HG02840 (cell line): ENCODE measurements around the gene MYO1E.
A peak's percentile ranks its signal among the peaks of the same experiment; 100 is the strongest.
"Not testable (repeated sequence)": the region's sequence is repeated elsewhere in the genome, so short reads cannot be mapped to it uniquely, and the experiment has no call there.

ENCODE experiments used
- ATAC-seq: cut with Tn5 transposase; IDR thresholded peaks from one replicate; pipeline ENCODE4 v1.9.1; 2021; ENCODE audit warnings: mild to moderate bottlenecking, moderate library complexity, moderate number of reproducible peaks; ENCODE audit not compliant: unreplicated experiment, low FRiP score

MYO1E gene

DNA sequence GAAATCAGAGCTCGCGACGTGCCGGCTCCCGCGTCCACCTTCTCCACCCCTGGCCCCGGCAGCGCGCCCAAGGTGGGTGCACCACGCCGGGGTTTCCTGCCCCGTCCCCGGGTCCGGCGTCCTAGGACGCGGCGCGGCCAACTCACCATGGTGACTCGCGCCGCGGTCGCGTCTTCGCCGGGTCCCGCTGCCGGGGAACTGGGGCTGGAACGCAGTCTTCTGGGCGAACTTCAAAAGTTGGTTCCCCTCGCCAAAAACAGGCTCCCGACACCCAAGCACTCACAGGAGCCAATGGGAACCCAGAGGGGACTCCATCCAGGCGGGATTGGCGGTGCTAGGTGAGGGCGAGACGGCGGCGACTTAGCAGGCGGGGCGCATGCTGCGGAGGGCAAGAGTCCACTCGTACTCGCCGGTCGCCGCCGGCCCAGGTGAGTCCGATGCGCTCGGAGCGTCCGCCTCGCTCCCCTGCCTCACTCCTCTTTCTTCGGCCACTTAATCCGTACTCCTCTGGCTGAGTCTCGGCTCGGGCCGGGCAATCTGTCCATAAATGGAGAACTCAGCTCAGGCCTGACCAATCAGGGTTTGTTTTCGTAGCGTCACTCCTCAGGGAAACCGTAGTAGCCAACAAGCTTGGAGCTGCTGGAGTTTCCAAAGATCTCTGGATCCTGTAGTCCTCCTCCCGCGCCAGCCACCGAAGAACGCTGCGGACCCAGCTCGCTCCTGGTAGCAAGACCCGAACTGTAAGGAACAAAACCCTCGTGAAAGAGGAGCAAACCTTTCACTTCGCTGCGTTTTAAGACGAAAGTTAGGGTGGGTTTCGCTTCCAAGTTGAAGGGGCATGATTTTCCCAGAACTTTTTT lies at the start of gene MYO1E:
Gene MYO1E, minus strand, starts transcription at position 520 of the 860 bp plus-strand sequence. Its CDS starts 371 bp downstream, at position 149.
- no peak for ATAC-seq

DNA sequence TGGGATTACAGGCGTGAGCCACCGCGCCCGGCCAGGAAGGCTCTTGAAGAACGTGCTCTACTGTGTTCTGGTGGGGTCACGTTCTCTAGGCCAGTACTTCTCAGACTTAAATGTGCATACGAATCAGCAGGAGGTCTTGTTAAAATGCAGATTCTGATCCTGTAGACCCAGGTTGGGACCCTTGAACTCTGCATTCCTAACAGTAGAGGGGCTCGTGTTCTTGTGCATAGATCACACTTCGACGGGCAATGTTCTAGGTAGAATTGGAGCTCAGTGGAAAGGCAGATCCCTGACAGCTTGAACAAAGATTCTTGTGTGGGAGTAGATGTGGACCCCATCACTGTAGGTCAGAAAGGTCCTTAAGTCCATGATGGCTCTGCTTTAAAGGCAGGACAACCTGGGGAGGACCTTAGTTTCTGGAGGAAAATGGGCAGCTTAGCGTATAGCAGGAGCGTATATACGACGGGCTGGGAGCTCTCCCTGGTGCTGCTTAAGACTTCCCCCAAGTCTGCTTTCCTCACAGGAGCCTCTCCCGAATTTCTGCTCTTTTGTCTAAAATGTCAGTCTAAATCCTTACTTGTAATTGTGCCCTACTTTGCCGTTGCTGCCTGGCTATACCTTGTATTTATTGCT lies 48.4 kb upstream of the MYO1E start:
- ATAC-seq = no peak

DNA sequence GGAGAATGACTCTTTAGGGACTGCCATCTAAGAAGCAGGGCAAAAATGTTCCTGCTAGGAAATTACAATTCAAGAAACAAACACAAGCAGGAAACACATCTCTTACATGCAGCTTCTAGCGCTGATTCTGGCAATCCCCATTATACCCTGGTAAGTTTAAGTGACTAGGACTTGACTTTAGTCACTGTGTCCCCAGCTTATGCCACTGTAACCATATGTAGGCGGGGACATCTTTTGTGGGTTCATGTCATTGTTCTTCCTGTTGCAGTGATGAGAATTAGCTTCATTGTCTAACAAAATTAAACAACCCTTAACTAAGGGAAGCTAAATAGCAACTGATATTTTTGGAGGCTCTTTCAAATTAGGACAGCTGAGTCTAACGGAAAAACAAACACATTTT lies 47.4 kb upstream of the MYO1E start:
- ATAC-seq = no peak

DNA sequence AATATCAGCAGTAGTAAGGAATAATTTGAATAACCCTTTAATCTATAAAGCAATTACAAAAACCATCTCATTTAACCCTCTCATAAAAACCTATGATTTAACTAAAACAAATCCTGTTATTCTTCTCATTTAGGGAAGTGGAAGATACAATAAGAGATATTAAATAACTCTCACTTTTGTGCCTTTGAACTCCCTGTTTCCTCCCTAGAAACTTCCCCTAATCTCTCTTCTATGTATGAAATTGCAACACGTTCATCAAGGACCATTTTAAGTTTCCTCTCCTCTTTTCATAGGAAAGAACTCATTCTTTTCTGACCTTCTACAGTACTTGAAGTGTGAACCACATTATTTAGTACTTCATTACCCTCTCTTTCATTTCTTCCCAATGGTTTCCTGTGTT lies 46.5 kb upstream of the MYO1E start:
- ATAC-seq = no peak

DNA sequence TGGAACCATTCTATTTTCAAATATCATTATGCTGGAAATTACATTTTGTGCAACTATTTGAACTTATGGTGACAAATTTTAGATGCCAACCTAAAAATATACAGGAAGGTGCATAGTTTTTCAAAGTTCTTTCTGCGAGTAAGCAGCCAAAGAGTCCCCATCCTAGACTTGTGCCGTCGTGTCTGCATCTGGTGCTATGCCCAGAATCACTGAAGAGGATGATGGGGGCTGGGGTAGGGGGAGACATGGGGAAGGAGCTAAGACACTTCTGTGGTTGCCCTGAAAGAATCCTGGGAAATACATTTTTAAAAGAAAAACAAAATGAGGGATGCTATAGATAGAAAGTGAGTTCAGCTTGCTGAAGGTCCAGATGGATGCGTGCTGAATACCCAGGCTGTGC lies 44.1 kb upstream of the MYO1E start:
- ATAC-seq = no peak

DNA sequence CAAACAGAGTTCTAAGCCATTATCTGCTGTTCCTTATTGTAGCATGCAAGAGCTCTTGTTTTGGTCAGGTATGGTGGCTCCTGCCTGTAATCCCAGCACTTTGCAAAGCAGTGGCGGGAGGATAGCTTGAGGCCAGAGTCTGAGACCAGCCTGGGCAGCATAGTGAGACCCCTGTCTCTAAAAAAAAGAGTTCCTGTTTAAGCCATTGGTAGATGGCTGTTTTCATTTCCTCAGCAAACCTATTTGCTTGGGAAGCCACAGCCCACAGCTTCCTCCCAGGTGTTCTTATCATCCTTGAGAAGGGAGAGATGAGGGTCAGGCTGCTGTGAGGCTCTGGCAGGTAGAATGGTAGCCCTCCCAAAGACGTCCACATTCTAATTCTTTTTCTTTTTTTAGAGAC lies 40.9 kb upstream of the MYO1E start:
- no peak for ATAC-seq

DNA sequence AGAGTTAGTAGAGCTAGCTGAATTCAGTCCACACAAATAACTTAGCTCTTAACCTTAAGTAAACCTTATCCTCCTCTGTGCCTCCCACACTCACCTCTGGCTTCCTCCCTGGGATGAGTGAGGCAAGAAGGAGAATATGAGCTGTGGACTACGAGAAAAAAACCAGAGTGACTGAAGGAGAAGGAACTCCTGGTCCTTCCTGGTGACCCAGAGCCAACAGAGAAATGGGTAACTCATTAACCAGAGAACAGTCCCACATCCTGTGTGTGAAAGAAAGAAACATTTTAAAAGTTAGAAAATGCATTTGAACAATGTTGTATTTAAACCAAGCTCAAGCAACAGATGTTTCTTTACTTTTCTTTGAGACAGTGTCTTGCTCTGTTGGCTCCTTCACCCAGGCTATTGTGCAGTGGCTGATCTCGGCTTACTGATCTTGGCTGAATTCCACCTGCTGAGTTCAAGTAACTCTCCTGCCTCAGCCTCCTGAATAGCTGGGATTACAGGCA lies 37.8 kb upstream of the MYO1E start:
- no peak for ATAC-seq

DNA sequence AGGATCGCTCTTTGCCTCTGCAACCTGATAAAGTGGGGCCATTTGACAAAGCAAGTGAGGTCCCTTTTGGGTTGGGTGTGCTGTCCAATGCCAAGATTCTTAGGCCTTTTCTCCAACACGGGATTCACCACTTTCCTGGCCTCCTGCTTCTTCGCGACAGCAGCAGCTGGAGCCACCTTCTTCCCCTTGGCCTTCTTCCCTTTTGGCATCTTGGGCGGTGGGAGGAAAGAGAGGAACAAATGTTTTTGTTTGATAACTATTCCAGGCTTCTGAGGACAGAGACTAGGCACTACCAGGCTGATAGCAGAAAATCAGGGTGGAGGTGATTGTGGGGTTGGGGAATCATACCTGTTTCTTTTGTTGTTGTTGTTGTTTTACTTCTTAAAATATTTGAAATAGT lies 35.3 kb upstream of the MYO1E start:
- no peak for ATAC-seq

DNA sequence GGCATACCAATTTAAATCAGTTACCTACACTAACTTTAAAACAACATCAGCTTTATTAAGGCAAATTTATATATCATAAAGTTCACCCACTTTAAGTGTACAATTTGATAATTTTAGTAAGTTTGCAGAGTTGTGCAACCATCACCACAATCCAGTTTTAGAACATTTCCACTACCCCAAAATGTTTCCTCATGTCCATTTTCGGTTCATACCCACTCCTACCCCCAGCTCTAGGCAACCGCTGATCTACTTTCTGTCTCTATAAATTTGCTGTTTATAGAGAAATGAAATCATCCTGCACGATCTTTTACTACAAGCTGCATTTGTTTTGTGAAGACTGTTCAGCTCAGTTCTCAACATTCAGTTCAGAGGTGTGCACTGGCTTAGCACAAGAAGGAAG lies 33.8 kb upstream of the MYO1E start:
- no peak for ATAC-seq

DNA sequence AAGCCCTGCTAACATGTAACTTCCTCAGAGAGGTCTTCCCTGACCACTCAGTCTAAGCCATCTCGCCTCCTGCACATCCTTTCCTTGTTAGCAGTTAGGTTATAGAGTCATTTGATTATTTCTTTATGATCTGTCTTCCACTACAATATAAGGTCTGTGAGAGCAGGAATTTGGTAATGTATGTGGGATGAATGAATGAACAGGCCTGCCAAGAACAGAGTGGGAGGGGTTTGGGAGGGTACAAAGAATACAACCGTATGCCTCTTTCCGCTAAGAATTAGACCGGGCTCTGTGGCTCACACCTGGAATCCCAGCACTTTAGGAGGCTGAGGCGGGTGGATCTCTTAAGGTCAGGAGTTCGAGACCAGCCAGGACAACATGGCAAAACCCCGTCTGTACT lies 32.4 kb upstream of the MYO1E start:
- no peak for ATAC-seq

DNA sequence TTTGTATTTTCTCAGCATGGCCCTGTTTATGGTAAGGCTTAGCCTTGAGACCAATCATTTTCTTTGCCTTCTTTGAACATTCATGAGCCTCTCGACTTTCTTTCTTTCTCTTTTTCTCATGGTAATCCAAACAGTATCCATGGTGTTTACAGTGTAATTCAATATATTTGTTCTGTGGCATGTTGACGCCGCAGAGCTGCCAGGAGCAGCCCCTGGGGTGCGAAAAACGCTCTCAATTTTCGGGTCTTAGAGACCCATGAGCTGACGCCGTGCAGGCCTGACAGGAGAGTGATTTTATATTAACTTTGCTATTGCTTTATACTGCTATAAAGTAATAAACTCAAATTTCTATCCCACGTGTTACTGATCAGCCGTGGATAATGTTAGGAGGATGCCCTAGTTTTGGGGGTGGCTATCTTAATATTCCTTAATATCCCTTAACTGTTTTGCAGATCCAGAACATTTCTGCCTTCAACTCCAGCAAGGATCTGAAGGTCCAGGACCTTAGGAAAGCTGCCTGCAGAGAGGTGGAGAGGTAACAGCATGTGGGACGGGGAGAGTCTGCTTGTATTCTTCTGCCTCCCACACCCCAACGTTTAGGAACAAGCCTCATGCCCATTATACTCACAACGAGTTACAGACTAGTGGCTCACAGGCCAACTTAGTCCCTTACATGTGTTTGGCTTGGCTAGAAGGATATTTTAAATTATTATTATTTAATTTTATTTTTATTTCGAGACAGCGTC lies 29.3 kb upstream of the MYO1E start:
- no peak for ATAC-seq

DNA sequence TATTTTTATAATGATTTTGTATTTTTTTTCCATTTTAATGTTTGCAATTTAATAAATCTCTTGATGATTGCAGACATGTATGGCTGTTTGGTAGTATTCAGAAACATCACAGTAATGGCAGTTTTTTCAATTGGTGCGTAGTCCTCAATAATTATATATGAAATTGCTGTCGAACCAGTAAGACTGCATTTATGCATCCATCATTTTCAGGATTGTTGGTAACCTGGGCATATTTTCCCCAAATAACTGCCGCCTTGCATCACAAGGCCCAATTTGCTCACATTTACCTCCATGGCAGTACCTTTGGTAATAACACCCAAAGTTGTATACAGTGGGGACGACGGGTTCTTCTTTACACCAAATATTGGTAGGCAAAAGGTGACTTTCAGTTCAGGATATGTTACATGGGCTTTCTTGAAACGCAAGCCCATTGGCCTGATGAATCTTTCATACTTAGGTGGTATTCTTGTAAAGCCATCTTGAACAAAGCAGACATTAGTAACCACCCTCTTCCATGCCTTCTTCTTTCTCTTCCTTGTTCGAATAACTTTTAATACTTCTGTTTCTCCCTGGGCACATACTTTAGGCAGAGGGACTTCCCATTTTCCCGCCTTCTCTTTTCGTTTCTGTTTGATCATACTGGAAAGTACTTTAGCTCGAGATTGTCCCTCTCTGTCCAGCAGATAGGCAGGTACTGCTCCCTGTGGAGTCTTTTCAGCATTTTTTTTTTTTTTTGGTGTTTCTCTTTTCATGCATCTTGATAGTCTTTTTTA lies 28.6 kb upstream of the MYO1E start:
- not testable (repeated sequence) for ATAC-seq

DNA sequence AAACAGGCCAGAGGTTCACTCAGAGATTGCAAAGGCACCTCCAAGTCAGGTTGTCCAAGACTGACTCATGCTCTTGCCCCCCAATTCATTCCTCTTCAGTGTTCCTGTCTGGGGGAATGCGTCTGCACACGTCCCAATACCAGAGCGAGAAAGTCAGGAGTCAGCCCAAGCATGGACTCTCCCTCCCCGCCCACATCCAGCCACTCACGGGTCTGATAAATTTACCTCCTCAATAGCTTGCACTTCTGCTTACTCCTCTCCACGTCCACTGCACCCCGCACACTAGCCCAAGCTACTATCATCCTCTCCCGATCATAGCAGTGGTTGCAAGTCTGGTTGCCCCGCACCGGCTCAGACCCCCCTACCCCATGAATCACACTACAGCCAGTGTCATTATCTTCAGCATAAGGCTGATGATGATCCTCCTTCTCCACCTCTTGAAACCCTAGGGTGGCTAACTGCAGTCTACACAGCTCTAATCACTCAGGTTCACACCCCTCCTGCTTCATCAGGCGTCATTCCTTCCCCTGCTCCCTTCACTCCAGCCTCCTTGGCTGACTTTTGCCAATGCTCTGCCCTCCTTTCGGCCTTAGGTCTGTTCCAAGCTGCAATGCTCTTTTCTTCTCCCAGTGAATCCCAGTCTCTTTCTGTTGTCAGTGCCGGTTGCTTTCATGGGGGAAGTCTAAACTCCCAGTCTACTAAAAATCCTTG lies 27.6 kb upstream of the MYO1E start:
- ATAC-seq = no peak

DNA sequence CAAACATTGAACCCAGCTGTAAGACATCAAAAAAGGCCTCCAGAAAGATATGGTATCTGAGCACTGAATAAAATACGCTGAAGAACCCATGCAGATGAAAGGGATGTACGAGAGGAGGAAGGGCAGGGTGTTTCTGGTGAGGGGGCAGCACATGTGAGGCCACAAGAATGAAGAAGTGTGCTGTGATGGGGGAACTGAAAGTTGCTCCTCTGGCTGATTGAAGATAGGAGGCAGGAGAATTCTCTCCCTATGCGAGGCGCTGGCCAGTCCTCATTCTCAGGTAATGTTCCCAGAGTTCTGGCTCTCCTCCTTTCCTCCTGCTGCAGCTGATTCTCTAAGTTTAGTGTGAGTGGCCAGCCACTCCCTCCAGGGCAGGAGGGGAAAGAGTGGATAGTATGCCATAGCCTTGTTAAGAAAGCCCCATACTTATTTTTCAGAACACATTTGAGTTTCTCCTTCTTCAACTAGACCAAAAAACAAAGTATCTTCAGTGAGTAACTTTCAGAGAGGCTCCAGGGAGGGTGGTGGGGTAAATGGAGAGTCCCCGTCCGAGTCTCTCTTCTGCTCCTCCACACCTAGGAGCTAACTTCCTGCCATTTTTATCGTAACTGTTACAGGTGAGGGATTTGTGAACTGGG lies 26.9 kb upstream of the MYO1E start:
- peak; percentile 65 for ATAC-seq

DNA sequence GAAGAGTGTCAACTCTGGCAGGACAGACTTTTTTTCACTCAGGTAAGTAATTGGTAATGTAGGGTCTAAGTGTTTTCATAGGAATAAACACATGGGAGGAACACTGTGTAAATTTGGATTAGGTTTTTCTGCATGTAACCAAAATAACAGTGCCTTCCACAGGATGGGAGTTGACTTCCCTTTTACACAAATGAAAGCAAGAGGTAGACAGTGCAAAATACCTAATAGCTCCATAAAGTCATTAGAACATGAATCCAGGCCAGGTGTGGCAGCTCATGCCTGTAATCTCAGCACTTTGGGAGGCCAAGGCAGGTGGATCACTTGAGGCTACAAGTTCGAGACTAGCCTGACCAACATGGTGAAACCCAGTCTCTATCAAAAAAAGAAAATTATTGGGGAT lies 25.5 kb upstream of the MYO1E start:
- ATAC-seq = no peak

DNA sequence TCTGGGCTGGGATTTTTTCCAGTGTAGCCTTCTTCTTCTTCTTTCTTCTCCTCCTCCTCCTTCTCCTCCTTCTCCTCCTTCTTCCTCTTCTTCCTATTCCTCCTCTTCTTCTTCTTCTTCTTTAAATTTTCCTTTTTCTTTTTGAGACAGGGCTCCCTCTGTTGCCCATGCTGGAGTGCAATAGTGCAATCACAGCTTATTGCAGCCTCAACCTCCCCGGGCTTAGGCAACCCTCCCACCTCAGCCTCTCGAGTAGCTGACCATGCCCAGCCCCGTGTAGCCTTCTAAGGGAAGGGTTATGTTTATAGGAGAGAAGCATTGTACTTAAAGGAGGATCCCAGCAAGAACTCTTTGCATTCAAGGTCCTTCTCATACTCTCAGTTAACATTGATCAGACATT lies 24.0 kb upstream of the MYO1E start:
- ATAC-seq = no peak

DNA sequence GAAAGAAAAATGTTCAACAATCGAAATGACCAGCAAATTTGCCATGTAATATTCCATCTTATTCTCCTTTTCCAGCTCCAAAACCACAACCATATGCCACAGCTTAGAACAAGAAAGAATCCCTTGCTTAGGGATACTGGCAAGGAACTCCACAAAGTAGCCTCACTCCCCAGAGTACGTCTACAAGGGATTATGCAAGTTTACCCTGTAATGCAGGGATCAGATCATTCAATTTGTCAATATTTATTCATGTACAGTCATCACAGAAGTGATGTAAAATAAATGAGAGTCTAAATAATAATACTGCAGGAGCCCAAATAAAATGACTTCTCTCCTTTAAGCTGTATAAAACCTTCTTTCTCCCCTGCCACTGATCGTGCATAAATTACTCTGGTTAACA lies 23.5 kb upstream of the MYO1E start:
- ATAC-seq = no peak

DNA sequence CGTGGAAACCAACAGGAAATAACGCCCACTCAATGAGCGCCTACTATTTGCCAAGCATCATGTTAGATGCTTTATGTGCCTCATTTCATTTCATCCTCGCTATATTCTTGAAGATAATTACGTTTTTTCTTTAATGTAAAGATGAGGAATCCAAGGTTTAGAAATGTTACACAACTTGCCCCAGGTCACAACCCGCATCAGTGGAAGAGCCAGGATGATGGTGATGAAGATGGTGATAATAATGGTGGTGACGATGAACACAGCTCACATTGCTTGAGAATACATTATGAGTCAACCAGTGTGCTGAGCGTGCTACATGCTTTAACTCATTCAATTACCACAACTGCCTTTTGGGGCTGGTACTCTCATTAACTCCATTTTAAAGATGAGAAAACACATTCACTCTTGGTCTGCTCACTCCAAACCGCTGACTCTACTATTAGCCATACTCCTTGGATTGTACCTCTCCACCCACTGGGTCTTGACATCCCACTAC lies 21.5 kb upstream of the MYO1E start:
- ATAC-seq = no peak

DNA sequence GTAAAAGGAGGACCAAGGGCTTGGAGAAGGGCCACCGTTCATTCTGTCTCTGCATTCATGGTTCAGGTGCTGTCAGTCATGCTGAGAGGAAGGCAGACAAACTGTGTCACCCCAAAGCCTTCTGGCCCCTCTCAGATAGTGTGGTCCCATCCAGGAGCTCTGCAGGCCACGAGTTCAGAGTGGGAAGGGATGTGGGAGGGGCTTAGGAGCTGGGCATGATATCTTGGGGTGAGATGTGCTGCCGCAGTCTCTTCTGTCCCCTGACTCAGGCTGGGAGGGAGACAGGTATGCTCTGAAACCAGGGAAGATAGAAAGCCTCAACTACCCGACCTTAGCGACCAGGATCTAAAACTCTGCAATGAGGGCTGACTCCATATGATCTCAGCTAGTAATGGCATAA lies 19.6 kb upstream of the MYO1E start:
- no peak for ATAC-seq
